Measurements from ENCODE around the gene IL1RAPL1. TPM values are rescaled to one million over a fixed set of nuclear protein-coding genes. Genes with fewer than 3 reads are reported as not detected.
A peak's percentile ranks its signal among the peaks of the same experiment; 100 is the strongest.

Gene IL1RAPL1
- total RNA-seq, 1 donor from 2014 or later, result 1.2 TPM

GRCh38 chrX:29590921-29591320 is 1003.7 kb downstream of the IL1RAPL1 start:
- DNase-seq (ENCODE audit: extremely low read depth, low read depth, low spot score), result no peak

- no peak for DNase-seq (ENCODE audit: extremely low read depth, low read depth, low spot score)
Measured at GRCh38 chrX:29604381-29604780, 1017.1 kb downstream of the IL1RAPL1 start.

- DNase-seq (ENCODE audit: extremely low read depth, low read depth, low spot score), result no peak
Measured at GRCh38 chrX:29617276-29617675, 1030.0 kb downstream of the IL1RAPL1 start.

- DNase-seq (ENCODE audit: extremely low read depth, low read depth, low spot score), result no peak
Measured at GRCh38 chrX:29617725-29618124, 1030.5 kb downstream of the IL1RAPL1 start.

- DNase-seq (ENCODE audit: extremely low read depth, low read depth, low spot score), result no peak
Measured at GRCh38 chrX:29627833-29628232, 1040.6 kb downstream of the IL1RAPL1 start.

GRCh38 chrX:29634516-29634915 is 1047.3 kb downstream of the IL1RAPL1 start:
- no peak for DNase-seq (ENCODE audit: extremely low read depth, low read depth, low spot score)

- no peak for DNase-seq (ENCODE audit: extremely low read depth, low read depth, low spot score)
Measured at GRCh38 chrX:29636331-29636730, 1049.1 kb downstream of the IL1RAPL1 start.

GRCh38 chrX:29640106-29640505 is 1052.9 kb downstream of the IL1RAPL1 start:
- DNase-seq (ENCODE audit: extremely low read depth, low read depth, low spot score), result no peak

GRCh38 chrX:29641461-29641860 is 1054.2 kb downstream of the IL1RAPL1 start:
- no peak for DNase-seq (ENCODE audit: extremely low read depth, low read depth, low spot score)

GRCh38 chrX:29643181-29643580 is 1055.9 kb downstream of the IL1RAPL1 start:
- no peak for DNase-seq (ENCODE audit: extremely low read depth, low read depth, low spot score)

GRCh38 chrX:29648161-29648560 is 1060.9 kb downstream of the IL1RAPL1 start:
- no peak for DNase-seq (ENCODE audit: extremely low read depth, low read depth, low spot score)

GRCh38 chrX:29652484-29652883 is 1065.2 kb downstream of the IL1RAPL1 start:
- DNase-seq (ENCODE audit: extremely low read depth, low read depth, low spot score), result no peak

GRCh38 chrX:29653721-29654120 is 1066.5 kb downstream of the IL1RAPL1 start:
- no peak for DNase-seq (ENCODE audit: extremely low read depth, low read depth, low spot score)

- DNase-seq (ENCODE audit: extremely low read depth, low read depth, low spot score), result no peak
Measured at GRCh38 chrX:29659911-29660310, 1072.7 kb downstream of the IL1RAPL1 start.

- peak; percentile 29 for DNase-seq (ENCODE audit: extremely low read depth, low read depth, low spot score)
Measured at GRCh38 chrX:29661290-29661689, 1074.0 kb downstream of the IL1RAPL1 start.

- DNase-seq (ENCODE audit: extremely low read depth, low read depth, low spot score), result peak; percentile 66
Measured at GRCh38 chrX:29662101-29662500, 1074.9 kb downstream of the IL1RAPL1 start.

GRCh38 chrX:29662759-29663503 is 1075.7 kb downstream of the IL1RAPL1 start:
- DNase-seq (ENCODE audit: extremely low read depth, low read depth, low spot score), result peak; percentile 76

- no peak for DNase-seq (ENCODE audit: extremely low read depth, low read depth, low spot score)
Measured at GRCh38 chrX:29665532-29665931, 1078.3 kb downstream of the IL1RAPL1 start.

- no peak for DNase-seq (ENCODE audit: extremely low read depth, low read depth, low spot score)
Measured at GRCh38 chrX:29666366-29666765, 1079.1 kb downstream of the IL1RAPL1 start.

- no peak for DNase-seq (ENCODE audit: extremely low read depth, low read depth, low spot score)
Measured at GRCh38 chrX:29671421-29671820, 1084.2 kb downstream of the IL1RAPL1 start.

GRCh38 chrX:29687687-29688086 is 1100.4 kb downstream of the IL1RAPL1 start:
- DNase-seq (ENCODE audit: extremely low read depth, low read depth, low spot score), result no peak

GRCh38 chrX:29690061-29690460 is 1102.8 kb downstream of the IL1RAPL1 start:
- DNase-seq (ENCODE audit: extremely low read depth, low read depth, low spot score), result no peak

GRCh38 chrX:29691044-29691443 is 1103.8 kb downstream of the IL1RAPL1 start:
- DNase-seq (ENCODE audit: extremely low read depth, low read depth, low spot score), result no peak
